Kidney (tissue), 14 donors: ENCODE data around the gene LPAR3. TPM values are rescaled to one million over a fixed set of nuclear protein-coding genes. Genes with fewer than 3 reads are reported as not detected.

Experiments used
- DNase-seq, 5 donors: peaks; one replicate each; pipeline ENCODE4 v3.0.0-alpha.2; 2013 to 2020
- FAIRE-seq: peaks from 2 replicates; lab custom pipeline; 2012; peaks lifted over from hg19 to GRCh38; lab: Jason Lieb, UNC
- H3K27ac ChIP-seq, 2 donors: one replicate each; pipeline ENCODE4 v1.7.0; 2013; ENCODE audit warnings: low read depth in 2 of 2, low read length in 2 of 2, inconsistent platforms in 1 of 2
- H3K27me3 ChIP-seq: one replicate; pipeline ENCODE4 v1.7.1; 2013; ENCODE audit warnings: low read length, inconsistent platforms; ENCODE audit not compliant: control insufficient read depth, insufficient read depth
- H3K36me3 ChIP-seq, 3 donors: one replicate each; pipeline versions ENCODE4 v1.7.0 to v1.7.1; 2013; ENCODE audit warnings: low read length in 3 of 3, control low read depth in 1 of 3, inconsistent platforms in 1 of 3; ENCODE audit not compliant: insufficient read depth in 3 of 3, control insufficient read depth in 2 of 3
- H3K4me1 ChIP-seq, 3 donors: one replicate each; pipeline versions ENCODE4 v1.7.0 to v1.7.1; 2013; ENCODE audit warnings: low read length in 3 of 3, inconsistent platforms in 1 of 3, low read depth in 1 of 3; ENCODE audit not compliant: control insufficient read depth in 2 of 3, insufficient read depth in 2 of 3
- H3K4me3 ChIP-seq, 3 donors: one replicate each; pipeline versions ENCODE4 v1.7.0 to v1.8.1; 2013; ENCODE audit warnings: low read length in 3 of 3, control low read depth in 1 of 3, inconsistent platforms in 1 of 3
- H3K9ac ChIP-seq, 3 donors: one replicate each; pipeline versions ENCODE4 v1.7.0 to v1.7.1; 2013; ENCODE audit warnings: low read length in 3 of 3, control low read depth in 1 of 3, inconsistent platforms in 1 of 3
- H3K9me3 ChIP-seq, 3 donors: one replicate each; pipeline versions ENCODE4 v1.7.0 to v1.7.1; 2013; ENCODE audit warnings: low read length in 3 of 3, control low read depth in 1 of 3, inconsistent platforms in 1 of 3; ENCODE audit not compliant: control insufficient read depth in 2 of 3, insufficient read depth in 1 of 3
- intact Hi-C: fragments of 100-400 bp; cut with DNase I; formaldehyde crosslinking; loops from one replicate; pipeline ENCODE4 v1.11.1; 2022
- polyA plus RNA-seq: library from polyadenylated mRNA; stranded (reverse); fragments of 350-450 nt; fragmentation: Illumina TruSeq; extraction: RNeasy Lipid Tissue Mini Kit (QIAGEN cat#74804); gene quantifications from one replicate; pipeline ENCODE4 v1.2.3, GENCODE V29; 2014; ENCODE audit warnings: low read depth, low replicate concordance; ENCODE audit not compliant: insufficient read depth
- total RNA-seq: library from RNA; stranded (reverse); fragmentation: NEBNext Ultra II Directional; extraction: Animal tissue kit (Norgen Biotek cat#: 25700); gene quantifications from one replicate; pipeline ENCODE4 v1.2.1, GENCODE V29; 2021
- TF ChIP-seq, protein P1 (sequence below): IDR thresholded peaks from 3 replicates; pipeline ENCODE4 v1.5.1; 2012; ENCODE audit warnings: mild to moderate bottlenecking, moderate library complexity, borderline replicate concordance; ENCODE audit not compliant: insufficient read depth; ENCODE audit errors: extremely low read depth
- donor health status: control.
- donor health status: control.
- donor health status: control.
- donor health status: control.
- donor health status: control.
- donor health status: DM: yes; HTN: yes; CAD: no.
- donor health status: Normal renal cell carcinoma (clear cell type).

The LPAR3 gene
- total and polyA plus RNA-seq, 2 donors from 2014 or later: 0.22 TPM; not detected in 1

- Histone ChIP-seq H3K4me1 (no peaks in the 10 kb centered on the region), H3K27ac (no peak overlapping the region), H3K27me3 (no peaks in the 10 kb centered on the region), H3K36me3 (no peaks in the 10 kb centered on the region), H3K9ac (no peak overlapping the region), H3K9me3 (no peaks in the 10 kb centered on the region), H3K4me3 (no peak overlapping the region)
- no peak for DNase-seq
- no peak for FAIRE-seq
- intact Hi-C loops: no loop called here
- TF ChIP-seq, protein P1, sequence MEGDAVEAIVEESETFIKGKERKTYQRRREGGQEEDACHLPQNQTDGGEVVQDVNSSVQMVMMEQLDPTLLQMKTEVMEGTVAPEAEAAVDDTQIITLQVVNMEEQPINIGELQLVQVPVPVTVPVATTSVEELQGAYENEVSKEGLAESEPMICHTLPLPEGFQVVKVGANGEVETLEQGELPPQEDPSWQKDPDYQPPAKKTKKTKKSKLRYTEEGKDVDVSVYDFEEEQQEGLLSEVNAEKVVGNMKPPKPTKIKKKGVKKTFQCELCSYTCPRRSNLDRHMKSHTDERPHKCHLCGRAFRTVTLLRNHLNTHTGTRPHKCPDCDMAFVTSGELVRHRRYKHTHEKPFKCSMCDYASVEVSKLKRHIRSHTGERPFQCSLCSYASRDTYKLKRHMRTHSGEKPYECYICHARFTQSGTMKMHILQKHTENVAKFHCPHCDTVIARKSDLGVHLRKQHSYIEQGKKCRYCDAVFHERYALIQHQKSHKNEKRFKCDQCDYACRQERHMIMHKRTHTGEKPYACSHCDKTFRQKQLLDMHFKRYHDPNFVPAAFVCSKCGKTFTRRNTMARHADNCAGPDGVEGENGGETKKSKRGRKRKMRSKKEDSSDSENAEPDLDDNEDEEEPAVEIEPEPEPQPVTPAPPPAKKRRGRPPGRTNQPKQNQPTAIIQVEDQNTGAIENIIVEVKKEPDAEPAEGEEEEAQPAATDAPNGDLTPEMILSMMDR: no peak
Measured at GRCh38 chr1:84884671-84885389, 8.2 kb downstream of the LPAR3 start.

DNA sequence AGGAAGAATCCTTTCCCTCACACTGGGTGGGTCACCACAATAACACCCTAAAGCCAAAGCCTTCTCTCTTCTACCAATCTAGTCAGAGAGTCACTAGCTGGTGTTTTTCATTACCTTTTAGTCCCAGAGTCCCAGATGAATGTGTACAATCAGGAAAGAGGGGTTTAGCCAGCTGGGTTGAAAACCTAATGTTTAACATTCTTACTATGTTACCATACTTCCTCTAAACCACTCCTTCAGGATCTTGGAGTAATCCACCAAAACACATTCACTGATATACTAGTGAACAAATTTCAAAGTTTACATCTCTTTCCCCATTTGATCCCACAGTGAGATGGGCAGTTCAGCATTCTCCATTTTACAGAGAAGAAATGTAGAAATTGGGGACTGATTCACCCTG is 9.7 kb downstream of the LPAR3 start:
- no peak overlapping the region for H3K27ac ChIP-seq
- intact Hi-C loops: no loop called here
- FAIRE-seq: no peak

GRCh38 chr1:84877592-84877991 is 15.4 kb downstream of the LPAR3 start:
- Histone ChIP-seq H3K4me3 (no peak overlapping the region), H3K9me3 (no peaks in the 10 kb centered on the region), H3K9ac (no peak overlapping the region), H3K36me3 (no peaks in the 10 kb centered on the region), H3K27ac (no peak overlapping the region), H3K4me1 (no peaks in the 10 kb centered on the region), H3K27me3 (no peaks in the 10 kb centered on the region)
- intact Hi-C loops: no loop called here
- DNase-seq (no peak), FAIRE-seq (no peak)
- TF ChIP-seq, protein P1: no peak

More for the DNA sequence above, 9.7 kb downstream of the LPAR3 start:
- Histone ChIP-seq H3K36me3 (no peaks in the 10 kb centered on the region), H3K9ac (no peak overlapping the region), H3K4me1 (no peaks in the 10 kb centered on the region), H3K4me3 (no peak overlapping the region), H3K9me3 (no peaks in the 10 kb centered on the region), H3K27me3 (no peaks in the 10 kb centered on the region)
- DNase-seq: no peak
- TF ChIP-seq, protein P1: no peak
